ENCODE results near the gene MYL6.

MYL6 gene

DNA sequence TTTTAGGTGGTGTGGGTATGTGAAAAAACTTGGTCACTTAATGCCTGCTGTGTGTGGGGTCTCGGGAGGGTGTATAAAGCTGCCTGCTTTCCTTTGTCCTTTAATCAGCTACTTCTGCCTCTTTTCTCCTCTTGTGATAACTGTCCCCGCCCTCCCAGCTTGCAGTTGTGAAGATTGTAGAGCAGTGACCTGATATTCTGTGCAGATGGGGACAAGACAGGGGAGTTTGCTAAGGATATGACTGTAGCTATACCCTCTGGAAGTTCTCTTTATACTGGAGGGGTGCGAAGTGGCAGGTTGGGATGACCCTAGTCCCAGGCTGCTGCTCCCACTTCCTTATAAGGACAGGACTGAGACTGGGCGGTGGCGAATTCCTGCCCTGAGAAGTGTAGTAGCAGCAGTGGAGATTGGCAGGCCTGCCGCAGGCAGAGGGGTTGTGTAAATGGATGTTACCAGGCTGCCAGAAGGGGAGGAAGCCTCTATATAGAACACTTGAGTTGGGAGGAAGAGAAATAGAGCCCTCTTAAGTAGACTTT is 835 bp downstream of the MYL6 start:
- no peak for DNase-seq

DNA sequence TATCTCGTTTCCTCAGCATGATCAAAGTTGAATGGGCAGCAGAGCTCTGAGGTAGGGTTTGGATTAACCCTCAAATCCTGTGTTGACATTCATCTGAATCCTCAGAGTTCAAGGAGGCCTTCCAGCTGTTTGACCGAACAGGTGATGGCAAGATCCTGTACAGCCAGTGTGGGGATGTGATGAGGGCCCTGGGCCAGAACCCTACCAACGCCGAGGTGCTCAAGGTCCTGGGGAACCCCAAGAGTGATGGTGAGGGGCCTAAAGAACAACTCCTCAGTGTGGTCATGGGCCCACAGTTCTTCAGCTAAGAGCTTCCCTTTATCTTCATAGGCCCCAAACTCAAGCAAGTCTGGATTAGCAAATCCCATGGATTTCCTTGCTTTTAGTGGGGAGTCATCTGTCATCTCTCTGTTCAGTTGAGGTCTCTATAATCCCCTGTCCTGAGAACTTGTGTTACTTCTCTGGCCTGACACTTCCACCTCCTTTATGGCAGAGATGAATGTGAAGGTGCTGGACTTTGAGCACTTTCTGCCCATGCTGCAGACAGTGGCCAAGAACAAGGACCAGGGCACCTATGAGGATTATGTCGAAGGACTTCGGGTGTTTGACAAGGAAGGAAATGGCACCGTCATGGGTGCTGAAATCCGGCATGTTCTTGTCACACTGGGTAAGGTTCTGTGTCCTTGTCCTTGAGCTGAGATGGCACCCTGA is 1.5 kb downstream of the MYL6 start:
- no peak for DNase-seq

DNA sequence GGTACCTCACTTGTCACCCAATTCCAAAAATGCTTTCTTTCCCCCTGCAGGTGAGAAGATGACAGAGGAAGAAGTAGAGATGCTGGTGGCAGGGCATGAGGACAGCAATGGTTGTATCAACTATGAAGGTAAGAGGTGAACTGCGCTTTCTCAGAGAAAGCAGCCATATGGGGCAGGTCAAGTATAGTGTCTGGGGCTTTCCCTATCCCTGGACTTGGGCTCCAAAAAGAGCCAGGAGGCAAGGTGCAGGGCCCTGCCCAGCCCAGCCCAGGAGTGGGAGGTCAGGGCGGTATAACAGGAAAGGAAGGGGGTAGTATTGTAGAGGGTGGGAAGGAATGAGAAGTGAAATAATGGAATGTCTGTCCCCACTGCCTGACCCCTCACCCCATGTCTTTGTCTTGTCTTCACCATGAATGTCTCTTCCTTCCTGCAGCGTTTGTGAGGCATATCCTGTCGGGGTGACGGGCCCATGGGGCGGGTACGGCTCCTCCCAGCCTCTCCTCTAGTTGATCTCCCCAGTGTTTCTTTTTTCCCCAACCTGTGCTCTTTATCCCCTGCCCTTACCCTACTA is 2.1 kb downstream of the MYL6 start:
- peak; percentile 45 for DNase-seq

DNA sequence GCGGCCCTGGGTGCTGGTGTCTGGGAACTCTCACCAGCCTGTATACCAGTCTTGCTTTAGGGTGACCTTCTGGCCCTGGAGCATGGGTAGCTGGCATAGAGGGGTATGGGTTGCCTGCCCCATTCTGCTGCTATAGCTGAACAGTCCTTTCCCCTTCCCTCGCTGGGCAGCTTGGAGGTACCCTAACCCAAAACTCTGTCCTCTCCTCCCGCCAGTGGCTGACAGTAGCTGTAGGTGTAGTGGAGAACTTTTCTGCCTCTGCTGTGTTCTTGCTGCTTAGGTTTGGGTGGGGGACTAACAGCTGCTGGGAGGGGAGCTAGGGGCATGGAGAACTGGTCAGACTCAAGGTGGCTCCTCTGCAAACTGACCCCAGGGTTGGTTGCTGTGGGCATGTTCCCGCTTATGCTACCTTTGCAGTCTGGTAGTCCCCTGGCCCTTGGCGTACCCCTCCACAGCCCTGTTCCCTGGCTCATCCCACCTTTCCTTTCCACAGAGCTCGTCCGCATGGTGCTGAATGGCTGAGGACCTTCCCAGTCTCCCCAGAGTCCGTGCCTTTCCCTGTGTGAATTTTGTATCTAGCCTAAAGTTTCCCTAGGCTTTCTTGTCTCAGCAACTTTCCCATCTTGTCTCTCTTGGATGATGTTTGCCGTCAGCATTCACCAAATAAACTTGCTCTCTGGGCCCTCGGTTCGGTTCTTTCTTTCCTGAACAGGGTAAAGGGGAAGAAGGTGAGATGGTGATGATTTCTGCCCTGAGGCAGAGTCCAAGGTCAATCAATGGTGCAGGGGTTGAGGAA is 2.9 kb downstream of the MYL6 start:
- no peak for DNase-seq

DNA sequence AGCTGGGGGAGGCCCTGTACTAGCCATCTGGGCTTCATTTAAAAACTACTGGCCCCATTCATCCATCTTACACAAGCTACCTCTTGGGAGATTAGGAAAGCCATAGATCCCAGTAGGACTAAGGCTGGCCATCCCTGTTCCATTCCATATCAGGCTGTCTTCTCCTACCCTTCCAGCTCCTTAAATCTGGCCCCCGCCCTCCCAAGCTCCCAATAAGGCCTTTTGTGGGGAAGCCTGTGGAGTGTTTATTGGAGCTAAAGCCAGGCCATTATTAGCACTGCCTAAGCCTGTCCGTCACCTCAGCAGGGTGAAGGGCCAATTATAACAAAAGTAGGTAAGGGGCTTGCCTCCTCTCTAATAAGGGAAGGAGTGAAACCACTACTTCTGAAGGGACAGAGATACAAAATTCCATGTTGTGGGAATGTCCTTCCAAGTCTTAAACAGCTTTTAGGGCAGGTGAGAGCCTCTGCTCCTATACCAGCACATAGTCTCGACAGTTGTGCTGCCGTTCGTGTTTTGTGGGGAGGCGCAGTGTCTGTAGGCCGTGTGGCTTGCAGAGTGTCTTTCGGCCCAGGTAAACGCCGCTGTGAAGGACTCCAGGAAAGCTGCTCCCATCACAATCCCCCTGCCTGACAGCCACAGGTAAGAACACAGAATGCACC is 3.7 kb downstream of the MYL6 start:
- DNase-seq: no peak

DNA sequence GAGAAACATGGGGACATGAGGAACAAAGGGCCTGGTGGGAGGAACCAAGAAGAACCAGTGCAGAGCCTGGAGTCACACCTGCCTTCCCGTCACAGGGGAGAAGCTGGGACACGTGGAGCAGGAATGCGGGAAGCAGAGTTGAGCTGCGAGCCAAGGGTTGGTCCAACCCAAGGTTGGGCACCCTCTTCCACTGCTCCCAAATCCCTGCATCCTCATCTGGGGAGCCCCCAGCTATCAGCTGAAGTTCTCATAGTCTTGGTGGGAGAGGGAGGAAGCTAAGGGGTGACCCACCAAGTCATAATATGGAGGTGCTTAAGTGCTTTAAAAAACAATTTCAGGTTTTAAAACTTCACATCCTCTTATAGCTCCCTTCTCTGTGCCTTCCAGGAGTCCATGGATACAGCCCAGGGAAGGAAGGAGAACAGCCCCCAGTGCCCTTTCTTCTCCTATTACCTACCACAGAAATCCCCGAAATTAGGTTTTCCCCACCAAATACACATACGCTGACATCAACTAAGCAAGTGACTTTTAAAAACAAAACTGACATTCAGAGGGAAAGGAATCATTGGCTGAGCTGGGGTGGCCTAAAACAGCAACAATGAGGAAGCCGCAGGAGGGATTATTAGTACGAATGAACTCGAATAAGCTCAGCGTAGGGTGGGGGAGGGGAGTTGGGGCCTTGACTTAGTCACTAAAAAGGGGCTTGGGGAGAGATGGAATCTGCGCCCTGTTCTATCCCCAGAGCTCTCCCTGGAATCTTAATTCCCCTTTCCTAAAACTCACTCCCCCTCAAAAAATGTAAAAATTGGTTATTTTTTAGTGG is 4.5 kb downstream of the MYL6 start:
- no peak for DNase-seq

DNA sequence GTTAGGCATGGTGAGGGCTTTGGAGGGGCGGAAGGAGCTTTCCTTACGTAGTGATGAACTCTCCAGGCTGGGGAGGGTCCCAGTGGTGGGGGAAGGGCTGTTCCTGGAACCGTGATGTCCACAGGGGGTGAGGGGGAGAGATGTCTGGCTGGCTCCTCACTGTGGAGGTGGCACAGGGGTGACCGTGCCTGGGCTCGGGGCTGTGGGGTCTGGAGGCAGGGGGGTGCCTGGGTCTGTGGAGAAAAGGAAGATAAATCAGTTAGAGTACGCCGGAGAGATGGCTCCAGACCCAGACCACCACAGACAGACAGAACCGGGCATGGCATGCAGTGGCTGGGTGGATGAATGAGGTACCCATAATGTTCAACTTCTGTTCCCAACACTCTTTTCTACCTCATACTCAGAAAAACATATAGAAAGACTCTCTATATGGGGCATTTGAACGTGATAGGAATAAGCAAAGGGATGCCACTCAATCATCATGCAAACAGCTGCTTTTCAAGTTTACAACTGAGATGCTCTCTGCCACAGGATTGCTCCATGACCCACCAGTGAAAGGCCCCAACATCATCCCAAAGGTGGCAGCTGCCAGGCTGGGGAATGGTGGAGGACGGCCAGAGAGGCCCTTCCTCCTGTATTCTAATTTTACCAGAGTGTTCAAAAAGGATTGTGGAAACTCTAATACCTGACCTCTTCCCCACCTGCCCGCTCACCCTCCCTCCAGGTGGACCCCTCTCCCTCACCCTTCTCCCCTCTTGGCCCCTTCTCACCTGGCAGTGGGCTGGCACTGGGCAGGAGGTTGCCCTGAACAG is 5.6 kb downstream of the MYL6 start:
- DNase-seq: no peak

DNA sequence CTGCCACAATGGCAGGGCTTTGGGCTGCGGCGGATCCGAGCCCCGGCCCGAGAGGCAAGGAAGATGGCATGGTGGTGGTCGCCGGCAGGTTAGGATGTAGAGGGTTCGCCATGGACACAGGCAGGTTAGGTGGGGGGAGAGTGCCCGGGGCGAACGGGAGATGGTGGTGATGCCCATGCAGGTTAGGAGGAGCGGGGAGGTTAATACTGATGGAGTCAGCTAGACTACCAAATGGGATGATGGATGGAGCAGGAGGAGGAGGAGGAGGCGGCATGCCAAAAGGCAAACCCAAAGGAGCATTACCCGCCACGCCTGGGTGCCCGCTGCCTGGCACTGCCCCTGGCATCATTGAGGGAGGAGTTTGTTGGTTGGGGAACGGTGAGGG is 6.2 kb downstream of the MYL6 start:
- DNase-seq: no peak

DNA sequence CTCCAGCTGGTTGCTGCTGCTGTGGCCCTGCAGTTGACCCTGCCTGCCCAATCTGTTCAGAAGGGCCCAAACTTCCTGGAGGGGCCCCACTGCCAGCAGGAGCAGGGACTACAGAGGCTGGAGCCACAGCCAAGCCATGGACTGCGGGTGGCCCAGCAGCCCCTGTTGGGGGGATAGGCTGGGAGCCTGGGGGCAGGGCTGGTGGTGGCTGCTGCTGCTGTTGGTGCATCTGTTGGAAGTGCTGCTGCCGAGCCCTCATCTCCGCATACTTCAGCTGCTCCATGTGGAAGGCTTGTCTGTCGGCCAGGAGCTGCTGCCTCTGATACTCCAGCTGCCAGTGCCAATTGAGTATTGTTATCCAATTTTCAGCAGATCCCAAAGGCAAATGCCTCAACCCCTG is 7.2 kb downstream of the MYL6 start:
- DNase-seq: no peak

DNA sequence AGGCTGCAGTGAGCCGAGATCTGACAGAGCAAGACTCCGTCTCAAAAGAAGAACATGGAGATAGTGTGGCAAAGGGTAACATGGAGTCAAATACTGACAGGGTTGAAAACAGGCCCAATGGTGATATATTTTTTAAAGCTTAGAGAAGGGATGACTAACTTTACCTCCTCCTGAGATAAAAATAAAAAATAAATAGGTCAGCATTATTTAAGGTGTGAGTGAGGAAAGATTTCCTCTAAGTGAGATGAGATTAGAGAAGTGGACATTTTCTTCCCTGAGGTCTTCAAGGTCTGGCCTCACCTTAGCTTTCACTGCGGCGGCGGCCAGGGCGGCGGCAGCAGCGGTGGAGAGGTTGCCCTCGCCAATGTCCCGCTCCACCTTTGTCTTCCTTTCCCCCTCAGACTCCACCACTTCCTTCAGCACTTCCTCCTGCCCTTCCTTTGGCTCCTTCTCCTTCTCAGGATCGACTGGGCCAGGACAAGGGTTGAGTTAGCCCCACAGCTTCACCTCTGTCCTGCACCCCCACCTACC is 11.1 kb downstream of the MYL6 start:
- no peak for DNase-seq

DNA sequence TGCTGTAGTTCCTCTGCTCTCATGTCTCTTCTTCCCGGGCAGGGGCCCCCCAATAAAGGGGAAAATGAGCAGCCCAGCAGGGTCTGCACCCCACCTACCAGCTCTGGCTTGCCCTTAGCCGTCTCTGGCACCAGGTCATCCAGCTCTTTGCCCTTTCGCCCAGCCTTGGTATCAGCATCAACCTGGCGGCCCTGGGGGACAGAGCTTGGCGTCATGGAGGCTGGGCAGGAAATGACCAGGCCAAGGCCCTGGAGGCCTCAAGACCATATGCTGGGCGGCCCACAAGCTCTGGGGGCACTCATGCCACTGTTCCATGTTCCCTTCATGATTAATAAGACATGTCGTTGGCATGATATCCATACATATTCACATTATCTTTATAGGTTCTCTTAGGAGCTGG is 14.7 kb downstream of the MYL6 start:
- DNase-seq: no peak

DNA sequence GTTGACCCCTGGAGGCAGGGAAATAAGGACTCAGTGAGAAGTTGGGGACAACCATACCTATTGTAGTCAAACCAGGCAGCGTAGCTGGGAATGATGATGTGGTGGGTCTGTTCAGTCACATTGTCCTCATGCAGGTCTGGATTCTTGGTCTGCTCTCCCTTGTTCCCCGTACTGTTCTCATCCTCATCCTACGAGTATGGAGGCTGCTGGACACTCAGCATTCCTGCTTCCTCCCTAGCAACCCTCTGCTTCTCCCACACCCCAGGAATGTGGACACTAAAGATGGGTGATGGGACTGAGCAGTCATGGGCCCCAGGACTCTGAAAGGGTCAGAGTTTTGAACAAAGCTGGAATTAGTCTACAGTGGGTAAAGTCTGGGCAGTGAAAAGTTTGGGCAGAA is 20.2 kb downstream of the MYL6 start:
- DNase-seq: no peak

DNA sequence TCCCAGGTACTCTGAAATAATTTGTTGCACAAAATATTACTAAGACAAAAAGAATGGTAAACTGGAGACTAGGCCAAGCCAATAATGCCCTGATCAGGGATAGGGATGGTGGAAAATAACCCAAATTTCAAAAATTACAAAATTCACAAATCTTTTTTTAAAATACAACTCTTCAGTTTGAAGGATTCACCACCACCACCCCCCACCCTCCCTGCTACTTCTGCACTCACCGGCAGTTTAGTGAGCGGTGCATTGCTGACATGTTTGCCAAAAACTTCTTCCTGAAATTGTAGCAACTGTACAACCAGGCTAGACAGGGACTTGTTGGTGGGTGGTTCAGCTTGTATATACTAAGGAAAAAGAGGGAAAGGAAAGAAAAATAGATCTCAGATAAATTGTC is 28.8 kb downstream of the MYL6 start:
- DNase-seq: no peak

DNA sequence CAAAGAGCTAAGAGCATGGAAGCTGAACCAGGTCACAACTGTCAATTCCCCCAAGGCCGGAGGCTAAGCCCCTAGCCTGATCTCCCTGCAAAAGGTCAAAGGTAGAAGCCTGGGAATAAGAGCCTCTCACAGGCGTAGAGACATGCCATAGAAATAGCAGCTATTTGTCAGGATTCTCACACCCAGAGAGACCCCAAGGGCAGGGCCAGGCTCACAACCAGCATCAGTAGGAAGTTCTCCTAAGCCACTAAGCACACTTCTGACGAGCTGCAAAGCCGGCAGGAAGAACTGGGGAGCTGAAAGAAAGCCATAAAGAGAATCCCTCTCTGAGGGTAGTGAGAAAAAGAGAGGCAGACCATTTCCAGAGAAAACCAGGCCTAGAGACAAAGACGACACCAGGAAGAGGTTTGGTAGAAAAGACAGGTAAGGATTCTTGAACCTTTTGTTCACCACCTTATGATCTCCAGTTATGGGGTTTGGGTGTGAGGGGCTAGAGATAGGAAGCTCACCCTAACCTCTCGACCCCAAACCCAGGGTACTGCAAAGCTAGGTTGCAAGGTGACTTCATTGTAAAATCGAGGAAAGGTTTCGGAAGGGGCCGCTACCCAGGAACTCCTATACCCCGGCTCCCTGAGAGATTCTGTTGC is 30.1 kb downstream of the MYL6 start:
- DNase-seq: no peak

DNA sequence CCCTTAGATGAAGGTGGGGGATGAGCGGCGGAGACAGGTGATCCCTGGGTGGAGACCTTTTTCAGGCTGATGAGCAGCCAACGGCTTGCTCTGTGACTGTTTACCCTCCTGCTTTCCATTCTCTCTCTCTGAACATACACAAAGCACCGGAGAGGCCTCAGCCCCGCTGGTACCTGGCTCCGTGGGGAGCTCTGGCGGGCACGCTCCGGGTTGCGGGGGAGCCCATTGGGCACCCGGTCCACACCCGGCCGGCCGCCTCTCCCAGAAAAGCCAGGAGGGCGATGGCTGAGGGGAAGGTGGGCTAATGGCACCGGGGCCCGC is 30.6 kb downstream of the MYL6 start:
- no peak for DNase-seq

DNA sequence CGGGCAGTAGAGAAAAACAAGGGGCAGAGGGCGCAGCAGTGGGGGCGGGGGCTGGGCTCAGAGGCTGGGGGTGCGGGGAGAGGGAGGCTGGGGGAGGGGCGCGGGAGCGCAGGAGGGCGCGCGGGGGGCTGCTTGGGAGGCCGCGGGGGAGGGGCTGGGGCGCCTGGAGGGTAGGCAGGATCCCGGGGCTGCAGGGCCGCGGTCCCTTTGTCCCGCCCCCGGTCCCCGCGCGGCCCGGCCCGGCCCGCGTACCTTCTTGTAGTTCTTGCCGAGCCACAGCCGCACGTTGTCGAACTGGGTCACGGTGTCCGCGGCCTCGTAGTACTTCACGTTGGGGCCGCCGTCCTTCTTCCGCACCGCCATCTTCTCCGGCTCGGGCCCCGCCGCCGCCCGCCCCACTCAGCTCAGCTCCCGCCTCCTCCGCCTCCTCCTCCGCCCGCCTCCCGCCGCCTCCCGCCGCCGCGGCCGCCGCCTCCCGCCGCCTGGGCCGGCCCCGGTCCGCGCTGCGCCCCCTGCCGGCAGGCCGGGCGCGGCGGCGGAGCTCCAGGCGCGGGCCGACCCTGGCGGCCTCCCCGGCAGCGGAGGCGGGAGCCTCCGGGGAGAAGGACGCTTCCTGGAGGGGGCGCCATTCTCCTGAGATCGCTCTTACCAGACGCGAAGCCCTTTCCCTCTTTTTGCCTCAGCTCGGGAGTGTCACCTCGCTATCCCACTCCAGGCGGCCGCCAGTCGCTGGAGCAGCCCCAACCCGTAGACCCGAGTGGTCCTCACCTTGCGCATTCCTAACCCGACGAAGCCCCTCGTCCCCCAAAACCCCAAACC is 31.1 kb downstream of the MYL6 start, which contains the start of gene SMARCC2:
Gene SMARCC2, minus strand, starts transcription at position 385 of the 819 bp plus-strand sequence. Its CDS starts 22 bp downstream, at position 363.
- DNase-seq: peak; percentile 90

DNA sequence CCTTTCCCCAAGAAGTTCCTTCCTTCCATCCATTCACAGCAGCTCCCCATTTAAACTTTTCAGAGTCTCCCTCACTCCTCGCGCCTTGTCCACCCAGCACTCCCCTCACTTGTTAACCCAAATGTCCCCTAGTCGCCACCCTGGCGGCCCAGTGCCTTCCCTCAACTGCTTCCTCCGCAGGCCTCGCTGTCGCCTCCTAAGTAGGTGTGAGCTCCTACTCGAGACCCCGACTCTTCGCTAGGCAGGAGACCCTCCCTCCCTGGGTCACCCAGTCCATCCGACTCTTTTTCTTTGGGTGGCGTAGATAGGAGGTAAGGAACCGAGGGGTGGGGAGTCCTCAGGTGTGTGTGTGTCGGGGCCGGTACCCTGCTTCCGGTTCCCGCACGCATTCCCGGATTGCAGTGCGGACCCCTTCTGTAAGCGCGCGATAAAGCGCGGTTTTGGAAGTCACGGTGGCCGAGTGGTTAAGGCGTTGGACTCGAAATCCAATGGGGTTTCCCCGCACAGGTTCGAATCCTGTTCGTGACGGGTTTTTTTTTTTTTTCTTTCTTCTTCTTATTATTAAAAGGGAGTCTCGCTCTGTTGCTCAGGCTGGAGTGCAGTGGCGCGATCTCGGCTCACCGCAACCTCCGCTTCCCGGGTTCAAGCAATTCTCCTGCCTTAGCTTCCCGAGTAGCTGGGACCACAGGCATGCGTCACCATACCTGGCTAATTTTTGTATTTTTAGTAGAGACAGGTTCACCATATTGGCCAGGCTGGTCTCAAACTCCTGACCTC is 31.9 kb downstream of the MYL6 start:
- peak; percentile 68 for DNase-seq

DNA sequence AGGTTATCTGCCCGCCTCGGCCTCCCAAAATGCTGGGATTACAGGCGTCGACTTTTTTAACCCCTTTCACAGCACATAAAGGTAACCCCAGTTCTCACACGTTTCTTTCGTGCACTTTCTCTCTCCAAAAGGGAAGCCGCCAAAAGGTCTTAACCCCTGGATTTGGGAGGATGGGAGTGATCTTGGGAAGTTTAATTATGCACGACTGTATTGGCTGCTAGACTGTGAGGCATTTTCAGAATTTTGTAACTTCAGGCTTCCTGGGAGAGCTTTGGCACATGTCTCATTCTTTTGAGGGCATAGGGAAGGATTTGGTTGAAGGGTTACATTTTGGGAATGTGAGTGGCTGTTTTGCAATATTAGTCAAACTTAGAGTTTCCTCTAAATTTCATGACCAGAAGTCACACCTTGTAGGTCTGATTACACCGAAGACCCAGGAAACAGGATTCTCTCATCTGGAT is 32.6 kb downstream of the MYL6 start:
- DNase-seq: no peak

DNA sequence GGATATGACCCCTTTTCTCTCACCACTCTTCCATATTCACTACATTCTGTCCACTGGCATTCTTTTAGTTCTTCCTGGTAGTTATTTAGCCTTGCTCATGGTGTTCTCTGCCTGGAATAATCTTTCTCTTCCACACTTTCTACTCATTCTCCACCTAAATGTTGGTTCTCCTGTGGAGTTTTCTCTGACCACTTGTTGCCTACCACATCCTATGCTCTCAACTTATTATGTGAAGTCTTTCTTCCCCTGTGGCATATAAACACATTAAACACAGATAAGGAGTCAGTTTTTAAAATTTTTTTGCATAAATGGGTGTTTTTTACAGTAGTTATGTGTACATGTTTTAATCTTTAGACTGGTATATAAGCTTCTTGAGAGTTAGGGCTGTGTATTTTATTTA is 34.4 kb downstream of the MYL6 start:
- no peak for DNase-seq

Measured in stimulated activated naive CD4-positive, alpha-beta T cell treated with Interleukin-2 at 50 U/mL for 16 hours (primary cell).